ENCODE results near the gene GGA3.
A peak's percentile ranks its signal among the peaks of the same experiment; 100 is the strongest.

GGA3 gene

DNA sequence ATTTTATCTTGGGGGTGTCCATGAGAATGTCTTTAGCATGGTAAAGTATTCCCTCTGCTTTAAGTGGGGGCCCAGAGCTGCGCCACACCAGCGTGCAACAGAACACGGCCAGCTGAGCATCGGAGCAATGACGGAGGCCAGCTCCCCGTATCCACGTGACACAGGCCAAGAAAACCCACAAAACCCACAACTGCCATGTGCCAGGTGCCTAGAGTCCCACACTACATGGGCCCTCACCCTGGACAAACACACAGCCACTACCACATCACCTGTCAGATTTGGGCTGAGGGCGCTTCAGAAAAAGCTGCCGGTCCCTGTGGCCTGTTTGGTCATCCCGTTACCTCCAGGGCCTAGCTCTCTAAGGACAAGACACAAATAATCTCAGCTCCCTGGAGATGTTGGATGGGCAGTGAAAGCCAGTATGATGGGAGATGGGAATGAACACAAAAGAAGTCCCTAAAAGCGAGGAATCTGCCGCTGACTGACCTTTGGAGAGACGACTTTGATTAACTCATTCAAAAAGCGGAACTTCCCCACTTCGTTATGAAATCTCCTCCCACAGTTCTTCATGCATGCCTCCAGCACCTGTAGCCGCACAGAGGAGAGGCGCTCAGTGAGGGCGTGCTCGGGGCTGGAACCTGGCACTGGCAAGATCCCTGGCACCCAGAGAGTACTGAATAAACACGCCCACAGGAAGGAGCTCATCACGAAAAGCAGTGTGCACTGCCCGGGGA is 17.1 kb downstream of the GGA3 start:
- no peak for DNase-seq

DNA sequence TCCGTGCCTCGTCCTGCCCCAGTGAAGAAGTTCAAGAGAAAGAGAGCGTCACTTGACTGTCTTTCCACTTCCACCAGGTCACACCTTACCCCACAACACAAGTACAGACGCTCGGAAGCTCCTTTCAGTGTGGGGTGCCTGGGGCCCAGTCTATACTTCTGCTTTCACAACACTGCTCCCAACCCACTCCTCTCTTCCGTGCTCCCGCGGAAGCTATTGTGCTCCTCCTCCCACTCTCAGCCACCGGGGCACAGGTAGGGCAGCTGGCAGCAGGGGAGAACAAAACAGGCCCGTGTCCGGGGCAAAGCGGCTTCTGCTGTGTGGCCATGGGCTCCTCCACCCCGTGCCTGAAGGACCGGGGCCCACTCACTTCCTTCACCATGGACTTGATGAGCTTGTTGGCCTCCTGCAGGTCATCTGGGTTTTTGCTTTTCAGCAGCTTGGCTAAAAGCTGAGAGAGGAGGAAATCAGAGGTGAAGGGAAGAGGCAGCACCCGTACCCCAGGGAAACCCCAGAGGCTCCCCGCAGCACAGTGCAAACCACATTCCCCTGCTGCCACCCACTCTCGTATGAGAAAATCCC is 18.9 kb downstream of the GGA3 start:
- DNase-seq = peak; percentile 56

DNA sequence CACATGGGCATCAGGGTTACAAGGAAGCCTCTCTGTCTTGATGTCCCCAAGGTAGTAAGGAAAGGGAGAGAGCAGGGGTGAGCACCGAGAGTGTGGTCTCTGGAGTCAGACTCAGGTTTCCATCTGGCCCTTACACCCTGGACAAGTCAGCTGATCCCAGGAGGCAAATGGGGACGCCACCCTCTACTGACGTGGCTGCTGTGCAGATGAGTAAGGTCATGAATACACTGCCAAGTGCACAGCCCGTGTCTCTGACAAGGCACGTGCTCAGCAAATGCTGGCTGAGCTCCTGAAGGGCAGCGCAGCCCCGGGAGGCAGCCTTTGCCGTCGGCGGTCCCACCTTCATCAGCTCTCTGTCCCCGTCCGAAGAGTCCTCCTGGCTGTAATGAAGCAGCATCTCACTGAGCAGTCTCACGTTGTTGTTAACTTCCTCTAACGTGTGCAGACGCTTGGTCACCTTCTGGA is 19.4 kb downstream of the GGA3 start:
- DNase-seq = peak; percentile 13

DNA sequence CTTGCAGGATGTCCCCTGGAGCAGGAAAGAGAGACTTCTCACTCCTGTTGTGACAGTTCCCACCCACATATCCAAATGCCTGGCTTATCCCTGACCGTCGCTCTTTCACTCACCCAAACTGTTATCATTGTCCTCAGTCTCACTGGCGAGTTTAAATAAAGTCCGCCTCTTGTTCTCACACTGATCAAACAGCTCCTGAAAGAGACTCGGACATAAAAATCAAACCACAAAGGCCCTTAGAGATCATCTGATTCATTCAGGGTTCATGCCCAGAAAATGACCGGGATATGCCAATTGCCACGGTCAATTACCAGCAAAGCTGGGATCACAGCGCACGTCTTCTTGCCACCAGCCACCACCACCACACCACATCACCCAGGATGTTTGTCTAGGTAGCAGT is 19.9 kb downstream of the GGA3 start:
- no peak for DNase-seq

DNA sequence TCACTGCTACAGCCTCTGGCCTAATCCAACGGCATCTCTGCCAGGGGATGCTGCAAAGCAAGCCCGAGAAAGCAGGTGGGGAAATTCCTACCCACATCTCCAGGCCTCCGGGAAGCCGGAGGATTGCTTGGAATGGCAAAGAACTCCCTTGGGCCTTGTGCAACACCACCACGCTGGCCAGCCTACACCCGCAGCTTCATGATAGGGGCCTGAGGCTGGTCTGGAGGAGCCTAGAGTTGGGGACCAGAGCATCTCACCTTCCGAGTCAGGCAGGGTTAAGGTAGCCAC is 20.3 kb downstream of the GGA3 start:
- DNase-seq = no peak

DNA sequence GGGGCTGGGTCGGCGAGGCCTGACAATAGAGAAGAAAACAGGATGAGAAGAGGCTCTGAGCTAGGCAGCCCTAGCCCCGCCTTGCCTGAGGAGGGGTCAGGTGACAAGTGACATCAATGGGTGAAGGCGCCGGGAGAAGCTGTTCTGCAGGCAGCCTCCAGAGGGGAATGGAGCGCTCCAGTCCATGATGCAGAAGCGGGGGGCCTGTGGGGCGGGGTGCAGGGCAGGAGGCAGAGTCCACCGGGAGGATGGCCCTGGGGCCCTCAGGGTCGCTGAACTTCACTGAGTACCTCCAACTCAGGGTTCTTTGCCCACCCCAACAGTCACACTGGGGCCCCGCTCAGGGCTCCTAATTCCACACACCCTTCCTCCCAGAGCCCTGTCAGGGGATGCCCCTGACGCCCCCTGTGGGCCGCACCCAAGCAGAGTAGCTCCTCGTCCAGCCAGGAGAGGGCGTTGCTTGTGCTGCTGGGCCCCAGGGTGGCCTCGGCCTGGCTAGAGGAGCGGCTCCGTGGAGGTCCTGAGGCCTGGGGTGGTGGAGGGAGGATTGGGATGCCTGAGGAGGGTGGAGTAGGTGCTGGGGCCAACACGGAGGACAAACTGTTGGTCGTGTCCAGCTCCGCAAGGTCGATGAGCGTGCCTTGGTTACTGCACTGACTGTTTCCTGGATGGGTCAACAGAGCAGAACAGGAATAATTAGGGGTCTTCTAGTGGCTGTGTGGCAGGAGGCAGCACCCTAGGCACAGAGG is 20.8 kb downstream of the GGA3 start:
- DNase-seq = no peak

DNA sequence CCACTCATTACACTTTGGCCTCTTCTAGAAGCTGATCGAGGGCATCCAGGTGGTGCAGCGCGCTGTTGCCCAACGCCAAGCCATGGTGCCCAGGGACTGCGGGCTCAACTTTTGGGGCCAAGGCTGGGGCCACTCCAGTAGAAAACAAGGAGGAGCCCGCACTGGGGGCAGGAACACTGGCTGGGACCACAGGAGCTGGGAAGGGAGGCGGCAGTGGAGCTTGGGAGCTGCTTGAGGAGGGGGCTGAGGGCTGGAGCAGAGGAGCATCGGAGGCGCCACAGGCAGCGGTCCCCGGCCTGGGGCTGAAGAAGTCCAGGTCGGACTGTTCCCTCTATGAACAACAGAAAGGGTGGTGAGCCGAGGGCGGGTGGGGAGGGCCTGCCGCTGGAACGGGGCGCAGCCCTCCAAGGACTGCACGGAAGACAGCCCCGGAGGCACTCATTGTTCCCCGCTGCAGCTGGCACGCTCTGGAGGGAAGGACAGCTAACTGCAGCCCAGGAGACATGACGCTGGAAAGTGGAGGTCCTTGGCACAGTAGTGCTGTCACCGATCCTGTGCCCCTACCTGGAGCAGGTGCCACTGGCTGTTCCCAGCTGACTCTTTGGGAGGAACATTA is 21.5 kb downstream of the GGA3 start:
- no peak for DNase-seq

DNA sequence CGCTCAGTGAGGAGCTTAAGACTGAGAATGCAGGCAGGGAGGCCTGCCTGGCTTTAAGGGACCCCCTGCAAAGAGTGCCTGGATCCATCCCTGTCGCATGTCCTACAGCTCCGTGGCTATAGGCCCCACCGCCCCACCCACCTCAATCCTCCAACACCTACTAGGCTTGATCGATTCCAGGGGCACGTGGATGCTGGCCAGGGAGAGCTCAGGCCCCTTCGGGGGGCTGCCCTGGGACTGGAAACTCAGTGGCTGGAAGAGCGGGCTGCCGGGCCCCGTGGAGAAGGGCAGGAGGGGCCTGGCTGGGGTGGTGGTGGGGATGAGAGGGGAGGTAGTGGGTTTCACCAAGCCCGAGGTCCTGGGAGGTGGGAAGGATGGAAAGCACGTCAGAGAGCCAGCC is 22.2 kb downstream of the GGA3 start:
- no peak for DNase-seq

DNA sequence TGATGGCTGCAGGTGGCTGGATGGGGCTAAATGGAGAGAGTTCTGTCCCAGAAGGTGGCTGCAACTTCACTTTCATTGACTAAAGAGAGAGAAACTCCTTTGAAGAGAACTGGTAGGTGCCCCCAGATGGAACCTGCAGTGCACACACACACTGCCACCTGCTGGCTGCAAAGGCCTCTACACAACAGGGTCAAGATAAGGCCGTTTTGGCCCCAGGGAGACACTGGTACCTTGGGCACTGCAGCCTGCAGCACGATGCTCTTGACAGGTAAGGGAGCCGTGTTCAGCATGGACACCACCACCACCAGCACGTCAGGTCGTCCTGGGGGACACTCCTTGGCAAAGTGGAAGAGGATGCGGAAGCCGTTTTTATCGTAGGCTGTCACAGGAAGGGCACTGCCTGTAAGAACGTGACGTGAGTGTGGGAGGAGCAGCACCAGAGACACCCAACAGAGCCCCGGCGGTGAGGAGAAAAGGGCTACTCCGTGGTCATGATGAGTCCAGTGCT is 22.7 kb downstream of the GGA3 start:
- peak; percentile 60 for DNase-seq

DNA sequence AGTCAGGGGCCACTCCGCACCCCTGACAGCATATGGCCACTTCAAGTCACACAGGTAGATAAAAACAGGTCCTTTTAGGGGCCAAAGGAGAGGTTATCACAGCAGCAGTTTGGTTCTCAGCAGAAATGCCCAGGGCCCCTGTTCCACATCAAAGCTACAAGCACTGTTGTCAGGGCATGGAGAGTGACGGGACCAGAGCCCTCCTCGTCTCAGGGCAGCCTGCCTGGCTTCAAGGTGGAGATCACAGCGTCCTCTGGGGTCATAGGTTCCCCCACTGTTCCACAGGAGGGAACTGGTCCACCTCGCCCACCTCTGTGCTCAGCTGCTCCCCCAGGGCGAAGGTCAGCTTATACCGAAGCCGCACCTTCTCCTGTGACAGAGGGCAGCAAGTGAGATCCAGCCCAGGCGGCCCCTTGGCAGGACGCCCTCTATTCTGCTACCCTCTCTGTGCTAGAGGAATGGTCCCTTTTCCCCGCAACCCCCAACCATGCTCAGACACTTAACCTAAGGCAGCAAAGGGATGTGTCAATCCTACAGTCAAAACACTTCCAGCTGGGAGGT is 23.3 kb downstream of the GGA3 start:
- DNase-seq = no peak

DNA sequence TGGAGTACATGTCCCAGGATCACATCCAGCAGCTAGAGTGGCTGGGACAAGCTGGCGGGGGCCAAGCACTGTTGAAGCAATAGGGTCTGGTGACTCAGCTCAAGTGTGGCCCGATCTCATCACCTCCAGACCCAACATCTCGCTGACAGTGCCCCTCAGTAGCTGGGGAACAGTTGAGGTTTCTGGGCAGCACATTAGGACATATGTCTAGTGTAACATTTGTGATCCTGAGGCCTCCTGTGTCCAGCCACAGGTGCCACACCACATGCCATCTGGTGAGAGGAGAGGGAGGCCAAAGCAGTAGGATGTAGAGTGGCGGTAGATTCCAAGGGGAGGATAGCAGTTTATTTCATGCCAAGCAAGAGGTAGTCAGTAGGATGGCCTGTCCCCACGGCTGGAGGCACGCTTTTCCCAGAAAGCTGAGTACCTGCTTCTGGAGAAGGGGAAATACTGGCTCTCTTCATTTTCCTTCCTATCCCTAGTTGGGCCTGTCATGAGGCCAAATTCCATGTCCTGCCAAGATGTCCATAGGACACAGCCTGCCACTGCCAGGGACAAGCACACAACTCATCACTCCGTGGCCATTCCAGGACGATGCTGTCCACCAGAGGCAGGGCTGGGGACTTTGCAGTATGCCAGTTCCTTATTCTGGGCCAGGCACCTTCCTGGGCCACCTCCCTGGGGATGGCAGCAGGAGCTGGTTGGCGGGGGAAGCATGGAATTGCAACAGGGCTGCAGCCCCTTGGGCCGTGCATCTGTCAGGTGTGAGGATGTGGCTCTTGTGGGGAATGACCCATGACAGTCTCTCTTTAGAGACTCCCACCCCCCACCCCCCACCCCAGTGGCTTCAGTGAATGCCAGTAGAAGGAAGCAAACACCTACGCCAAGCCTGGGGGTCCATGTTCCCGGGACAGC is 24.0 kb downstream of the GGA3 start:
- DNase-seq = no peak

DNA sequence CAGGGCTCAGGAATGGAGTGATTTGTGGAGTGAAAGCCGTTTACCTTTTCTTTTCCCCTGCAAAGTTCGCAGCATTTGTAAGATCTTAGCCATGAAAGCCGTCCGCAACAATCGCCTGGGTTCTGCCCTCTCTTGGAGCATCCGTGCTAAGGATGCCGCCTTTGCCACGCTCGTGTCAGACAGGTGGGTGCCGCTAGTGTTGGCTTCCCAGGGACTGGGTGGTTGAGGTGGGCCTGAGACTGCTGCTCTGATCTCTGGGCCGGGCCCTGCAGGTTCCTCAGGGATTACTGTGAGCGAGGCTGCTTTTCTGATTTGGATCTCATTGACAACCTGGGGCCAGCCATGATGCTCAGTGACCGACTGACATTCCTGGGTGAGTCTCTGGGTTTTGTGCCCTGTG is 28.6 kb downstream of the GGA3 start:
- no peak for DNase-seq

DNA sequence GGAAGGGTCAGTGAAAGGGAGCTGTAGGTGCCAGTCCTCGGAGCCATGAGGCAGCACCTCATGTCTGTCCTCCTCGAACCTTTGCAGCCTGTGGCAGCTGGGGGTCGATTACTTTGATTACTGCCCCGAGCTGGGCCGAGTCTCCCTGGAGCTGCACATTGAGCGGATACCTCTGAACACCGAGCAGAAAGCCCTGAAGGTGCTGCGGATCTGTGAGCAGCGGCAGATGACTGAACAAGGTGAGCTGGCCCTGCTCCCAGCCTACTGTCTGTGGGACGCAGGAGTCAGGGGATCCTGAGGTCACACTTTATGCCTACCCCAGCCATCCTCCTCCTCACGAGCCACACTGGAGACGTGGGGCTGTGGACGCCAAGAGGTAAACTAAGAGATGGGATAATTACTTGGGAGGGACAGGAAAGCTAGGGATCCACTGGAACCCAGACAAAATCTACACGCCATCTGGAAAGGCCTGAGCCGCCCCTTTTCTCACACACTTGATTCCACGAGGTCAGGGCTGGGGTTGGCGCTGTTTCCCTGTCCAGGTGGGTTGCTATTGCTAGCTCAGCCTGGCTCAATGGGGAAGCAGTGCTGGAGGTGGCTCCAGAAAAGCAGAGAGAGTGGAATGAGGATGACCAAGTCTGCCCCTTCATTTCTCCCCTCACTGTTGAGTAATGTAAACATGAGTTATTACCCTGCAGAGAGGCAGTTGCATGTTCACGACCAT is 29.5 kb downstream of the GGA3 start:
- no peak for DNase-seq

DNA sequence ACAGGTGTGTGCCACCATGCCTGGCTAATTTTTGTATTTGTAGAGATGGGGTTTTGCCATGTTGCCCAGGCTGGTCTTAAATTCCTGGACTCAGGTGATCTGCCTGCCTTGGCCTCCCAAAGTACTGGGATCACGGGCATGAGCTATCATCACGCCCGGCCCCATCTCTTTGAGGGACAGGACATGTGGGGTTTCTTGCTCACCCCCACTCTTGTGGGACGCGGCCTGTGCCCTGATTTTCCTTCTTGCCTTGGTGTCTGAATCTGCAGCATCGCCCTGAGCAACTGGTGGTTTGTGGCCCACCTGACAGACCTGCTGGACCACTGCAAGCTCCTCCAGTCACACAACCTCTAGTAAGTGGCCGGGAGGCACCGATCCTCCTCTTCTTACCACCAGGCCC is 30.3 kb downstream of the GGA3 start:
- DNase-seq = no peak

DNA sequence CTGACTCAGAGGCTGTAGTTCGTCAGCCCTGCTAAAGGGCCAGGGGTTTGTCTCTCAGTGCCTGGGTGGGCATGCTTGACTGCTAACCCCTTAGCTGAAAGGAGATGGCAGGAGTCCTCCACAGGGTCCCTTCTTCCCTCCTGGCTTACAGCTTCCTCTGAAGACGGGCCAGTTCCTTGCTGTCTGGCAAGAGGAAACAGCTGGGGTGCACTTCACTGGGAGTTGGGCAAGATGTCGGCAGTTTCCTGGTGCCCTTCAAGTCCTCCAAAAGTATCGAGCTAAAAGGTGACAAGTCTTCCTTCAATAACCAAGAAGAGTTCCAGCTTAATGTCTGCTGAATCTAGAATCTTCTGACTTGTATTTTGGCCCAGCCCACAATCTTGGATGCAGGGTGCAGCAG is 32.6 kb downstream of the GGA3 start:
- DNase-seq = no peak

DNA sequence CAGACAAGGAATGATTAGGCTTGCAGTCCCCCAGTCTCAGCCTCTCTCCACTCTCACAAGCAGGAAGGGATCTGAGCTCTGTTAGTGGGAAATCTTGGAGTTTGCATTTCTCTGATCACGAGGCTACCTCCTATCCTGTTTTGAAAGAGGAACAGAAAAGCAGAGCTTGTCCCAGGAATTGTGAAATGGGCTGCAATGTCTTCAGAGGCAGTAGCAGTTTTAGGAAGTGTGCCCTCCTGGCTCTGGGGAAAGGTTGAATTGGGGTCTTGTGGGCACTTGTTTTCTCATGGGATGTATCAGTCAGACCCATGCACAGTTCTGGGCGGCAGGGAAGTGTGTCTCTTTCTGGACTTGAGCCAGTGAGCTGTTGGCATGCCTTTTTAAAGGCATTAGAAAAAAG is 33.1 kb downstream of the GGA3 start:
- no peak for DNase-seq

DNA sequence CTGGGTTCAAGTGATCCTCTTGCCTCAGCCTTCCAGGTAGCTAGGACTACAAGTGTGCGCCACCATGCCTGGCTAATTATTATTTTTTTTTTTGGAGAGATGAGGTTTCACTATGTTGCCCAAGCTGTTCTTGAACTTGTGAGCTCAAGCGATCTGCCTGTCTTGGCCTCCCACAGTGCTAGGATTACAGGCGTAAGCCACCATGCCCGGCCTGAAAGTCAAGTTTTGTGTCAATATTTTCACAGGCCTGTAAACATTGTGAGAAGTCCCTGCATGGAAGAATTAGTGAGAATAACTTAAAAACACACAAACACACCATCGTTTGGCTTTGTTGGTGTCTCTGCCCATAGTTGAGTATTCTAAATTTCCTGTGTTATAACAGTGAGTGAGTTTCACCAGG is 33.7 kb downstream of the GGA3 start:
- no peak for DNase-seq

DNA sequence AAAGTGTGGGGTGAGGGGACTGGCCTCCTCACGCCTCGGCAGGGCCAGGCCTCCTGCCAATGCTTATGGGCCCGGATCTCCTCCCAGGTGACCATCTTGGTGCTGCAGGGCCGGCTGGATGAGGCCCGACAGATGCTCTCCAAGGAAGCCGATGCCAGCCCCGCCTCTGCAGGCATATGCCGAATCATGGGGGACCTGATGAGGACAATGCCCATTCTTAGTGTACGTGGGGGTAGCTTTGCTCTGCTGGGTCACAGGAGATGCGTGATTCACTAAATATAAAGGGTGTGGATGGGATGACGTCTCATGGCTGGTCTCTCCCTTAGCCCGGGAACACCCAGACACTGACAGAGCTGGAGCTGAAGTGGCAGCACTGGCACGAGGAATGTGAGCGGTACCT is 36.4 kb downstream of the GGA3 start:
- no peak for DNase-seq

DNA sequence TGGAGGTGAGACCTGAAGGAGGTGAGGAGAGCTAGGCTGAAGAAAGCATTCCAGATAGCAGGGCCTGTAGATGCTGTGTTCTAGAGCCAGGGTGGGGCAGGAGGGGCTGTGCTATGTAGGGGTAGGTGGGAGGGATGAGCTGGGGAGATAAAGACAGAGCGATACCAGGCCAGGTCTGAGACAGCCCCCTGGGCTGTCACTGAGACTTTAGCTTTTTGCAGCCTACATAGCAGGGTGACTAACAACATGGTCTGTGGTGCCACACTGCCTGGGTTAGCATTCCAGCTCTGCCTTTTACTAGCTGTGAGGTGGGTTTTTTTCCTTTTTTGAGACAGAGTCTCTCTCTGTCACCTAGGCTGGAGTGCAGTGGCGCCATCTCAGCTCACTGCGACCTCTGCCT is 41.6 kb downstream of the GGA3 start:
- no peak for DNase-seq

DNA sequence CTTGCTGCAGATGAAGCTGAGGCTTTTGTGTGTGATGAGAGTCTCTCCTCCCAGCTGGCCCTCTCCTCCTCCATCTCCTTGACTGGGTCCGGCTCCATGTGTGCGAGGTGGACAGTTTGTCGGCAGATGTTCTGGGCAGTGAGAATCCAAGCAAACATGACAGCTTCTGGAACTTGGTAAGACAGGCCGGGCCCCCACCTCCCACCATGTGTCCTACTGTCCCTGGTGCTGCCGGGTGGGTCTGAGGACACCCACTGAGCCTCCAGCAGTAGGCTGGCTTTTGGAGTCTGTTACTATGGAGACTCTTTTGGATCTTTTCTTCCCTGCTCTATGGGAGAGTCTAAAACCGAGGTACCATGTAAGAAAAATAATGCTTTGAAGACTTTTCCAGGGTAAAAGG is 43.3 kb downstream of the GGA3 start:
- no peak for DNase-seq

DNA sequence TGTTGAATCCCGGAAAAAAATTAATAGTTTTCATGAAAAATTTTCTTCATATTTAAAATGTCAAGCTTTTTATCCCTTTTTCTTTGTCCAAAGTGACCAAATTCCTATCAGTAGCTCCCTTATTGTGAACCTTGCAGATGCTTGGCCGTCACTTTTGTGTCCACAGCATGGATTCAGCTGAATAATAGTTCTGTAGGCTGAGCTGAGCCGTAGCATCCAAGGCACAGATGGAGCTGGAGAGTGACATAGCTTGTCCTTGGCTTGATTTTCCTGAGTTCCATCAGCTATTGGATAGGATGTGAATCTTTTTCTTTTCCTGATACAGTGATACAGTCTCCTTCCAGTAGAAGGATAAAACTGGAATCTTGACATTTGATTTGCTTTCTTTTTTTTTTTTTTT is 52.3 kb downstream of the GGA3 start:
- no peak for DNase-seq

DNA sequence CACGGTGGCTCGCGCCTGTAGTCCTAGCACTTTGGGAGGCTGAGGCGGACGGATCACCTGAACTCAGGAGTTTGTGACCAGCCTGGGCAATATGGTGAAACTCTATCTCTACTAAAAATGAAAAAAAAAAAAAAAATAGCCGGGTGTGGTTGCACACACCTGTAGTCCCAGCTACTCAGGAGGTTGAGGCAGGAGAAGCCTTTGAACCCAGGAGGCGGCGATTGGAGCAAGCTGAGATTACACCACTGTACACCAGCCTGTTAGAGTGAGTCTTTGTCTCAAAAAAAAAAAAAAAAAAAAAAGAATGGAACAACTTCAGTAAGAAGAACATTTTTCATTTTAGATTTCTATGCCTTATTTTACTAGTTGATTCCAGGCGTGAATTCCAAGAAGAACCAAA is 53.2 kb downstream of the GGA3 start:
- DNase-seq = no peak

Data from CD4-positive, alpha-beta T cell treated with Interleukin-4 for 4 hours (primary cell).